OCI-LY7 (cell line): Measurements from ENCODE around the gene WDR86.

Experiments
- CTCF ChIP-seq: fragments of 200-600 bp; sonication (generic); conservative IDR thresholded peaks from 2 replicates; pipeline ENCODE4 v1.5.1; 2014; ENCODE audit warnings: mild to moderate bottlenecking, antibody characterized with exemption, low read length, moderate library complexity, mixed read lengths
- EZH2phosphoT487 ChIP-seq: fragments of 200-600 bp; sonication (generic); IDR thresholded peaks from 2 replicates; pipeline ENCODE4 v1.6.1; 2018; ENCODE audit warnings: low read depth, borderline replicate concordance, mild to moderate bottlenecking, mixed run types, antibody characterized with exemption, low read length, moderate library complexity, mixed read lengths

GRCh38 chr7:151378496-151379192 is 31.2 kb downstream of the WDR86 start:
- TF ChIP-seq CTCF = no peak
- TF ChIP-seq EZH2phosphoT487 = no peak
